Gastroesophageal sphincter (tissue), 4 donors: ENCODE data around the gene WFDC6. TPM values are rescaled to one million over a fixed set of nuclear protein-coding genes. Genes with fewer than 3 reads are reported as not detected.

Experiments
- ATAC-seq: fragments of 150-250 bp; one replicate; pipeline ENCODE4 v1.9.1; 2016; ENCODE audit warnings: mild to moderate bottlenecking, moderate library complexity
- H3K27ac ChIP-seq, 4 donors: fragments of 200-600 bp; sonication (generic) in 3 of 4; 1 replicate in 3 of 4; 2 replicates in 1 of 4; pipeline ENCODE4 v1.5.1; 2016 to 2019
- H3K27me3 ChIP-seq: fragments of 200-600 bp; sonication (generic); one replicate; pipeline ENCODE4 v1.5.1; 2019
- H3K36me3 ChIP-seq, 2 donors: fragments of 200-600 bp; sonication (generic); one replicate each; pipeline ENCODE4 v1.5.1; 2019; ENCODE audit warnings: control low read depth in 1 of 2
- H3K4me1 ChIP-seq, 3 donors: fragments of 200-600 bp; sonication (generic); 1 replicate in 2 of 3; 2 replicates in 1 of 3; pipeline ENCODE4 v1.5.1; 2016 to 2019; ENCODE audit warnings: control low read depth in 2 of 3
- H3K4me3 ChIP-seq, 2 donors: fragments of 200-600 bp; sonication (generic); one replicate each; pipeline ENCODE4 v1.5.1; 2019; ENCODE audit warnings: mild to moderate bottlenecking in 1 of 2, moderate library complexity in 1 of 2
- H3K9me3 ChIP-seq, 3 donors: fragments of 200-600 bp; sonication (generic); one replicate each; pipeline ENCODE4 v1.5.1; 2017 to 2019; ENCODE audit warnings: control low read depth in 2 of 3
- CTCF ChIP-seq, 4 experiments: fragments of 200-600 bp in 2 of 4; fragments of 450-650 bp in 2 of 4; sonication (generic) in 1 of 4; IDR thresholded peaks; one replicate each; pipeline ENCODE4 v1.5.1; 2017 to 2019; ENCODE audit warnings: antibody characterized with exemption in 4 of 4, mild to moderate bottlenecking in 2 of 4, moderate library complexity in 2 of 4
- EP300 ChIP-seq: sonication (generic); formaldehyde crosslinking; IDR thresholded peaks from one replicate; pipeline ENCODE4 v1.6.1; 2017; ENCODE audit warnings: antibody characterized with exemption, mild to moderate bottlenecking
- POLR2A ChIP-seq, 2 donors: fragments of 450-650 bp; IDR thresholded peaks; one replicate each; pipeline ENCODE4 v1.6.1; 2017; ENCODE audit warnings: antibody characterized with exemption in 2 of 2, mild to moderate bottlenecking in 2 of 2, moderate library complexity in 1 of 2
- POLR2AphosphoS5 ChIP-seq: sonication (generic); formaldehyde crosslinking; IDR thresholded peaks from one replicate; pipeline ENCODE4 v1.6.1; 2017; ENCODE audit warnings: antibody characterized with exemption
- WGBS, 2 donors: methylation state at CpG; one replicate each; pipeline ENCODE4 v1.1.5; 2018; ENCODE audit warnings: low coverage in 1 of 2; 5-methylcytosine and 5-hydroxymethylcytosine counted together
- total RNA-seq, 4 donors: library from RNA; depleted of rRNA; stranded (reverse); fragments of >200 nt; gene quantifications; one replicate each; pipeline ENCODE4 v1.1.0, GENCODE V29; 2016

The WFDC6 gene
- total RNA-seq, 4 donors from 2014 or later: not detected

DNA sequence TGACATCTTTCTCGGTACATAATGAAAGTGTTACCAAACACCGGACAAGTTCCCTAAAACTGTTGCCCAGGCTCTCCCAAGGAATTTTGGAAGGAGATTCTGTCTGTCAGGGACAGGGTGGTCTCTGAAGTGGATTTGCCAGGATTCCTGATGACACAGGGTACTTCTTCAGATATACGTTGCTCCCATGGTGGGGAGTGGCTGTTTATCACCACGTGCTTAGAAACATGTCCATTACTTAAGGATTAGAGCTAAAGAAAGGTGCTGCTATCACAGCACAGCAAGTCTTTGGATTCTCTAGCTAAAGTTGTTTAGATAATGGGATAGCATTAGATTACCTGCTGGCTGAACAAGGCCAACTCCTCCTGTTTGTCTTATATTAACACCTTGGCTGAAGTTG lies 30.2 kb downstream of the WFDC6 start:
- ATAC-seq: no peak
- no peak overlapping the region for H3K27ac ChIP-seq

GRCh38 chr20:45508068-45508886 lies 31.0 kb downstream of the WFDC6 start:
- ATAC-seq: no peak
- H3K27me3 ChIP-seq: peaks cover 17% of the 10 kb centered on the region
- H3K4me1 ChIP-seq: no peaks in the 10 kb centered on the region
- no peak for TF ChIP-seq POLR2AphosphoS5
- TF ChIP-seq EP300: no peak
- no peak for TF ChIP-seq CTCF (IDR thresholded peaks at IDR 0.05)
- TF ChIP-seq POLR2A (IDR thresholded peaks at IDR 0.05): no peak
- 60 to 67% methylated on average over 1 to 4 of the region's 7 CpGs for WGBS, 2 donors
- no peak overlapping the region for H3K4me3 ChIP-seq
- no peaks in the 10 kb centered on the region for H3K36me3 ChIP-seq
- no peaks in the 10 kb centered on the region for H3K9me3 ChIP-seq
- H3K27ac ChIP-seq: no peak overlapping the region

More for the DNA sequence above, 30.2 kb downstream of the WFDC6 start:
- no peak for TF ChIP-seq EP300
- no peak for TF ChIP-seq POLR2AphosphoS5
- no peak for TF ChIP-seq POLR2A (IDR thresholded peaks at IDR 0.05)
- no peak for TF ChIP-seq CTCF (IDR thresholded peaks at IDR 0.05)
- H3K36me3 ChIP-seq: no peaks in the 10 kb centered on the region
- peaks cover 16% of the 10 kb centered on the region for H3K27me3 ChIP-seq
- no peaks in the 10 kb centered on the region for H3K9me3 ChIP-seq
- H3K4me3 ChIP-seq: no peak overlapping the region
- 37 to 100% methylated on average over 1 to 2 of the region's 4 CpGs for WGBS, 2 donors
- no peaks in the 10 kb centered on the region for H3K4me1 ChIP-seq

- Histone ChIP-seq H3K9me3 (no peaks in the 10 kb centered on the region), H3K36me3 (no peaks in the 10 kb centered on the region), H3K4me1 (no peaks in the 10 kb centered on the region), H3K27me3 (peaks cover 21% of the 10 kb centered on the region), H3K4me3 (no peak overlapping the region), H3K27ac (no peak overlapping the region)
- 63 to 85% methylated on average over 5 of the region's 5 CpGs for WGBS, 2 donors
- TF ChIP-seq POLR2AphosphoS5 (no peak), EP300 (no peak), POLR2A (IDR thresholded peaks at IDR 0.05) (no peak), CTCF (IDR thresholded peaks at IDR 0.05) (no peak)
- ATAC-seq: no peak
These were observed 32.1 kb downstream of the WFDC6 start for GRCh38 chr20:45507011-45507820.

DNA sequence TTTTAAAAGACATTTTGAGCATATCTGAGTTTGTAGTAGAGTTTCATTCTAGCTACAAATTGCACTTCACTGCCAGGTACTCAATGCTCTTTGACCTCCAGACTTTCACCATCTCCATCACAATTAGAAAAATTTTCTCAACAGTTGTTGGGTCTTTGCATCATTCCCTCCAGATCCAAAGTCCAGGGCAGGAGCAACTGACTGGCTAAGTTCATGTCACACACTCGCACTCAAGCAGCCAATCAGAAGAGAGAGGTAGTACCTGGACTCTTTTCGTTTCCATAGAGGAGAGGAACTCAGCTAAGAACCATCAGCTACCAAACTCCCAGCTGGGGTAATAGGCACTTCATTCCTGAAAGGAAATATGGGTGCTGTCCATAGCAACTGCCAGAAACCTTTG lies 32.9 kb downstream of the WFDC6 start:
- H3K27me3 ChIP-seq: peaks cover 21% of the 10 kb centered on the region
- H3K9me3 ChIP-seq: no peaks in the 10 kb centered on the region
- no peaks in the 10 kb centered on the region for H3K36me3 ChIP-seq
- H3K4me1 ChIP-seq: no peaks in the 10 kb centered on the region
- no peak overlapping the region for H3K27ac ChIP-seq
- no peak overlapping the region for H3K4me3 ChIP-seq
- no peak for ATAC-seq
- 80 to 100% methylated on average over 1 to 2 of the region's 2 CpGs for WGBS, 2 donors
- TF ChIP-seq CTCF (IDR thresholded peaks at IDR 0.05): no peak
- TF ChIP-seq EP300: no peak
- TF ChIP-seq POLR2A (IDR thresholded peaks at IDR 0.05): no peak
- TF ChIP-seq POLR2AphosphoS5: no peak
